Parathyroid adenoma (tissue), 2 donors: ENCODE measurements around the gene RNF208.

Source experiments
- H2AFZ ChIP-seq: fragments of 300-600 bp; sonication (generic); one replicate; pipeline ENCODE4 v1.7.0; 2017; ENCODE audit warnings: antibody characterized with exemption, mild to moderate bottlenecking
- H3K27ac ChIP-seq: fragments of 300-600 bp; sonication (generic); one replicate; pipeline ENCODE4 v1.7.0; 2017
- H3K27me3 ChIP-seq: fragments of 300-600 bp; sonication (generic); one replicate; pipeline ENCODE4 v1.7.0; 2017; ENCODE audit warnings: low read length; ENCODE audit not compliant: control insufficient read depth, insufficient read depth
- H3K36me3 ChIP-seq: fragments of 300-600 bp; sonication (generic); one replicate; pipeline ENCODE4 v1.7.0; 2017; ENCODE audit warnings: low read length; ENCODE audit not compliant: control insufficient read depth, insufficient read depth
- H3K4me1 ChIP-seq: fragments of 300-600 bp; sonication (generic); one replicate; pipeline ENCODE4 v1.7.0; 2017; ENCODE audit warnings: control low read depth
- H3K4me2 ChIP-seq: fragments of 300-600 bp; sonication (generic); one replicate; pipeline ENCODE4 v1.7.0; 2017; ENCODE audit warnings: low read length
- H3K4me3 ChIP-seq: fragments of 300-600 bp; sonication (generic); one replicate; pipeline ENCODE4 v1.7.0; 2017; ENCODE audit warnings: low read depth, low read length
- H3K79me2 ChIP-seq: fragments of 300-600 bp; sonication (generic); one replicate; pipeline ENCODE4 v1.7.0; 2017; ENCODE audit warnings: control low read depth
- H3K9ac ChIP-seq: fragments of 300-600 bp; sonication (generic); one replicate; pipeline ENCODE4 v1.7.0; 2017; ENCODE audit warnings: mild to moderate bottlenecking
- H3K9me3 ChIP-seq: fragments of 300-600 bp; sonication (generic); one replicate; pipeline ENCODE4 v1.7.0; 2017; ENCODE audit warnings: low read length; ENCODE audit not compliant: control insufficient read depth
- CTCF ChIP-seq: fragments of 300-600 bp; sonication (generic); IDR thresholded peaks from one replicate; pipeline ENCODE4 v1.7.0; 2017; ENCODE audit warnings: antibody characterized with exemption, mild to moderate bottlenecking
- donor health status: primary hyperparathyroidism.

RNF208 gene

GRCh38 chr9:137183980-137184595 lies 38.0 kb downstream of the RNF208 start:
- Histone ChIP-seq H3K4me1 (peaks cover 2% of the 10 kb centered on the region), H3K36me3 (no peaks in the 10 kb centered on the region), H3K4me2 (no peak overlapping the region), H3K9me3 (no peaks in the 10 kb centered on the region), H3K27me3 (no peaks in the 10 kb centered on the region), H3K4me3 (no peak overlapping the region), H3K79me2 (peaks cover 4% of the 10 kb centered on the region), H3K27ac (no peak overlapping the region), H3K9ac (no peak overlapping the region), H2AFZ (no peak overlapping the region)
- TF ChIP-seq CTCF, result no peak

DNA sequence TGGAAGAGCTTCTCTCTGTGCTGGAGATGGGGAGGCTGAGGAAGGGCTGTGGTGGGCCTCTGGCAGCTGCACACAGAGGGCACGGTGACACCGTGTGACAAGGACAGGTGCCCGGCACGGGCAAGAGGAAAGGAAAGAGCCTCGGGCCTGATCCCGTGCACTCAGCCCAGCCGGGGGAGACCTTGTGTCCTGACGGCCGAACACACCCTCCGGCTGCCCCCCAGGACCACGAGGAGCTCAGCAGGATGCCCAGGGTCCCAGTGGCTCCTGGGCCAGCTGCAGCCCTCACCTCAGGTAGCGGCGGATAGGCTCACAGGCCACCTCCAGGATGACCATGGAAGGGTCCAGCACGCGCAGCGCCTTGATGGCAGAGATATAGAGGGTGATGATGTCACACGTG lies 39.2 kb downstream of the RNF208 start:
- peaks cover 4% of the 10 kb centered on the region for H3K79me2 ChIP-seq

GRCh38 chr9:137181680-137182079 lies 40.4 kb downstream of the RNF208 start:
- Histone ChIP-seq H3K4me2 (no peak overlapping the region), H3K9me3 (no peaks in the 10 kb centered on the region), H3K79me2 (no peaks in the 10 kb centered on the region), H3K4me1 (no peaks in the 10 kb centered on the region), H3K27ac (no peak overlapping the region), H2AFZ (no peak overlapping the region), H3K4me3 (no peak overlapping the region), H3K9ac (no peak overlapping the region), H3K27me3 (no peaks in the 10 kb centered on the region), H3K36me3 (no peaks in the 10 kb centered on the region)
- TF ChIP-seq CTCF, result no peak

More for the DNA sequence above, 39.2 kb downstream of the RNF208 start:
- H3K9ac ChIP-seq, result no peak overlapping the region
- H3K4me2 ChIP-seq, result no peak overlapping the region
- no peaks in the 10 kb centered on the region for H3K27me3 ChIP-seq
- H3K4me3 ChIP-seq, result no peak overlapping the region
- peaks cover 2% of the 10 kb centered on the region for H3K4me1 ChIP-seq
- H3K27ac ChIP-seq, result no peak overlapping the region
- H3K9me3 ChIP-seq, result no peaks in the 10 kb centered on the region
- no peak for TF ChIP-seq CTCF
- H2AFZ ChIP-seq, result no peak overlapping the region
- H3K36me3 ChIP-seq, result no peaks in the 10 kb centered on the region

GRCh38 chr9:137180491-137180890 lies 41.5 kb downstream of the RNF208 start:
- H3K9ac ChIP-seq, result no peak overlapping the region
- no peaks in the 10 kb centered on the region for H3K36me3 ChIP-seq
- no peak overlapping the region for H2AFZ ChIP-seq
- no peak overlapping the region for H3K27ac ChIP-seq
- TF ChIP-seq CTCF, result no peak
- H3K4me2 ChIP-seq, result no peak overlapping the region
- H3K4me3 ChIP-seq, result no peak overlapping the region
- H3K4me1 ChIP-seq, result no peaks in the 10 kb centered on the region
- H3K9me3 ChIP-seq, result no peaks in the 10 kb centered on the region
- H3K27me3 ChIP-seq, result no peaks in the 10 kb centered on the region
- no peaks in the 10 kb centered on the region for H3K79me2 ChIP-seq

DNA sequence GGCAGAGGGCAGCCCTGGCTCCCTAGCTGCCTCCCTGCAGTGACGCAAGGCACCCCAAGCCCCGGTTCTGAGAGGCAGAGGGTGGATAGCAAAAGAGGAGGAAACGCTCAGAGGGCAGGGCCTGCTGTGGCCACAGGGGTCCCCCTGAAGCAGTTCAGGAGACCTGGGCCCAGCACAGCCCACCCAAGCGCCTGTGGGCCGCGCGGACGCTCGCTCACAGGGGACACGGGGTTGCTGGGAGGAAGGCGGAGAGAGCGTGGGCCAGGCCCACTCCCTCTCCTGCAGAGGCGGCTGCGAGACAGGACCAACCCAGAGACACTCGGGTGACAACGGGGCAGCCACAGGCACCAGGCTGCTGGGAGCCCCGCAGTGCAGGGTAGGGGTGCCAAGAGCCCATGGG lies 42.3 kb downstream of the RNF208 start:
- Histone ChIP-seq H2AFZ (no peak overlapping the region), H3K9ac (no peak overlapping the region), H3K9me3 (no peaks in the 10 kb centered on the region), H3K4me2 (no peak overlapping the region), H3K36me3 (no peaks in the 10 kb centered on the region), H3K4me1 (no peaks in the 10 kb centered on the region), H3K27ac (no peak overlapping the region), H3K79me2 (no peaks in the 10 kb centered on the region), H3K27me3 (no peaks in the 10 kb centered on the region), H3K4me3 (no peak overlapping the region)
- TF ChIP-seq CTCF, result no peak
